A172 (cell line): ENCODE measurements around the gene DHX32. TPM values are rescaled to one million over a fixed set of nuclear protein-coding genes. Genes with fewer than 3 reads are reported as not detected.
A peak's percentile ranks its signal among the peaks of the same experiment; 100 is the strongest.
"Not testable (repeated sequence)": the region's sequence is repeated elsewhere in the genome, so short reads cannot be mapped to it uniquely, and the experiment has no call there.

ENCODE experiments used
- DNase-seq: peaks from one replicate; pipeline ENCODE4 v3.0.0-alpha.2; 2015; ENCODE audit warnings: low spot score
- total RNA-seq: library from RNA; depleted of rRNA; stranded (reverse); fragments of >200 nt; shearing (Covaris generic); gene quantifications from 2 replicates; pipeline ENCODE4 v1.2.3, GENCODE V29; 2014; rRNA removed

The DHX32 gene
- total RNA-seq: 39.5 and 40.1 TPM in 2 replicates

- DNase-seq: no peak
These were observed at the start of gene DHX32 for GRCh38 chr10:125881192-125881591. Gene DHX32, minus strand, starts transcription at chr10:125881292. Its CDS starts 468 bp downstream, at chr10:125880824.

GRCh38 chr10:125929618-125930017, 48.5 kb upstream of the DHX32 start:
- no peak for DNase-seq

GRCh38 chr10:125928928-125929585, 48.0 kb upstream of the DHX32 start:
- DNase-seq: no peak

- DNase-seq: not testable (repeated sequence)
These were observed 46.2 kb upstream of the DHX32 start for GRCh38 chr10:125927265-125927664.

GRCh38 chr10:125926247-125926646, 45.2 kb upstream of the DHX32 start:
- no peak for DNase-seq

GRCh38 chr10:125925262-125925834, 44.3 kb upstream of the DHX32 start:
- no peak for DNase-seq

- DNase-seq: not testable (repeated sequence)
These were observed 40.7 kb upstream of the DHX32 start for GRCh38 chr10:125921643-125922306.

- DNase-seq: not testable (repeated sequence)
These were observed 36.7 kb upstream of the DHX32 start for GRCh38 chr10:125917704-125918361.

- DNase-seq: no peak
These were observed 35.9 kb upstream of the DHX32 start for GRCh38 chr10:125916977-125917376.

GRCh38 chr10:125913277-125913676, 32.2 kb upstream of the DHX32 start:
- not testable (repeated sequence) for DNase-seq

GRCh38 chr10:125911990-125912389, 30.9 kb upstream of the DHX32 start:
- DNase-seq: no peak

- no peak for DNase-seq
These were observed 30.1 kb upstream of the DHX32 start for GRCh38 chr10:125911145-125911544.

- DNase-seq: not testable (repeated sequence)
These were observed 28.4 kb upstream of the DHX32 start for GRCh38 chr10:125909491-125909890.

- DNase-seq: not testable (repeated sequence)
These were observed 27.7 kb upstream of the DHX32 start for GRCh38 chr10:125908813-125909212.

- DNase-seq: not testable (repeated sequence)
These were observed 26.5 kb upstream of the DHX32 start for GRCh38 chr10:125907598-125907997.

GRCh38 chr10:125905069-125905994, 24.2 kb upstream of the DHX32 start:
- DNase-seq: not testable (repeated sequence)

- peak; percentile 27 for DNase-seq
These were observed 22.1 kb upstream of the DHX32 start for GRCh38 chr10:125903135-125903640.

GRCh38 chr10:125900963-125901362, 19.9 kb upstream of the DHX32 start:
- peak; percentile 63 for DNase-seq

GRCh38 chr10:125897317-125897716, 16.2 kb upstream of the DHX32 start:
- not testable (repeated sequence) for DNase-seq

- DNase-seq: peak; percentile 46
These were observed 15.2 kb upstream of the DHX32 start, which contains the start of gene FANK1 for GRCh38 chr10:125896088-125896934. Gene FANK1, plus strand, starts transcription at chr10:125896564. Its CDS starts 79 bp downstream, at chr10:125896643.
